Activated CD4-positive, alpha-beta T cell treated with anti-CD3 and anti-CD28 coated beads, Interleukin-2, amount 10 ng/mL, durations not matched to agents 24 days and 14 days (primary cell): Measurements from ENCODE around the gene GATA2. TPM values are rescaled to one million over a fixed set of nuclear protein-coding genes. Genes with fewer than 3 reads are reported as not detected.
A peak's percentile ranks its signal among the peaks of the same experiment; 100 is the strongest.

Experiments used
- DNase-seq: peaks from one replicate; pipeline ENCODE4 v3.0.0; 2022
- H3K27ac Mint-ChIP-seq: one replicate; pipeline ENCODE4 v1.8.0; 2022; ENCODE audit warnings: mild to moderate bottlenecking, mixed read lengths
- H3K27me3 Mint-ChIP-seq: one replicate; pipeline ENCODE4 v1.8.0; 2022; ENCODE audit warnings: mixed read lengths
- H3K36me3 Mint-ChIP-seq: one replicate; pipeline ENCODE4 v1.8.0; 2022; ENCODE audit warnings: low read depth, mild to moderate bottlenecking, mixed read lengths
- H3K4me1 Mint-ChIP-seq: one replicate; pipeline ENCODE4 v1.8.0; 2021; ENCODE audit warnings: mixed read lengths
- H3K4me3 Mint-ChIP-seq: one replicate; pipeline ENCODE4 v1.8.0; 2022; ENCODE audit warnings: mild to moderate bottlenecking, moderate library complexity, mixed read lengths
- H3K9me3 Mint-ChIP-seq: one replicate; pipeline ENCODE4 v1.8.0; 2021; ENCODE audit warnings: mixed read lengths
- intact Hi-C: fragments of 100-400 bp; cut with micrococcal nuclease; formaldehyde crosslinking; loops from one replicate; pipeline ENCODE4 v1.15.1; 2023
- total RNA-seq: library from RNA; stranded (reverse); gene quantifications from 2 replicates; pipeline ENCODE4 v1.2.3, GENCODE V29; 2022

The GATA2 gene
- total RNA-seq, 1 donor from 2014 or later, result not detected

DNA sequence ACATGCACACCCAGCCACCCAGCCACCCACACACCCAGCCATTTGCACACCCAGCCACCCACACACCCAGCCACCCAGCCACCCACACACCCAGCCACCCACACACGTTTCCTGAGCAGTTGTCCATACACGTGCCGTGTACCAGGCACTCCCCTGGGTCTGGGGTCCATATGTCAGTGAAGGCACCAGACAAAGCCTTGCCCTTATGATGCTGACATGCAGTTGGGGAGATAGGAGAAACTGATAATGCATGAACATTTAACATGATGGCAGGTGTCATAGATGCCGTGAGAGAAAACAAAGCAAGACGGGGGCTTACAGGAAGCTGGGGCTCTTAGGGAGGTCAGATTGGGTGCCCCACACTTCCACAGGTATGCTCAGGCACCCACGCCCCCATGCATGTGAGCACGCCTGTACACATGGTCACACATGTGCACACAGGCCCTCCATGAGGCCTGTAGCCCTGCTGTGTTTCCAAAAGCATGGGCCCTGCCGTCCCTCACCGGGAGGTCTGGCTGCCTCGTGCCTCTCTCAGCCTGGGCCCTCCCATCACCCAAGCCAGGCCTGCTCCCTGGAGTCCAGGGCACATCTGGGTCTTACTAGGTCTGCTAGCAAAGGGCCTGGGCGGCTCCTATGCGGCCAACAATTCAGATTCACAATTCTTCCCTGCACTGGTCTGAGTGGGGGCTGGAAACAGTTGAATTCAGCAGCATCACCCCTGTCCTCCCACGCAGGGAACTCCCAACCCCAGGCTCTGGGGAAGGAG, 22.7 kb downstream of the GATA2 start:
- Mint-ChIP-seq H3K4me3 (no peak overlapping the region), H3K27me3 (peaks cover 18% of the 10 kb centered on the region), H3K27ac (no peak overlapping the region), H3K4me1 (peaks cover 11% of the 10 kb centered on the region), H3K36me3 (no peaks in the 10 kb centered on the region), H3K9me3 (no peaks in the 10 kb centered on the region)
- DNase-seq, result no peak
- intact Hi-C loops, result no loop called here

DNA sequence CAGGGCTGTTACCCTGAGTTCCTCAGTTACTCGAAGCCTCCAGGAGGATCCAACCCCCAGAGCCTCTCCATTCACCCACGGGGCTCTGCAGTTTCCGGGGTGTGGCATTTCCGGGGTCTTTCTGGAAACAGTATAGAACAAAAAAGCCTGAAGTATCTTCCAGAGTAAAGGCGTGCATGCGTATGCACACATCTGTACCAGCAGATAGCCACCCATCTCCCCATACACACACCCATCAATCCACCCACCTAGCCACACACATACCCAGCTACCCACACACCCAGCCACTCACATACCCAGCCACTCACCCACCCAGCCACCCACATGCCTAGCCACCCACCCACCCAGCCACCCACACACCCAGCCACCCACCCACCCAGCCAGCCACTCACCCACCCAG, 23.4 kb downstream of the GATA2 start:
- H3K36me3 Mint-ChIP-seq, result no peaks in the 10 kb centered on the region
- DNase-seq, result no peak
- intact Hi-C loops, result loop anchor here (5.0 kb wide), 1 partner anchor 843 kb away; no protein-coding TSS in a partner anchor
- no peak overlapping the region for H3K27ac Mint-ChIP-seq
- no peak overlapping the region for H3K4me3 Mint-ChIP-seq
- peaks cover 21% of the 10 kb centered on the region for H3K27me3 Mint-ChIP-seq
- peaks cover 16% of the 10 kb centered on the region for H3K4me1 Mint-ChIP-seq
- no peaks in the 10 kb centered on the region for H3K9me3 Mint-ChIP-seq

DNA sequence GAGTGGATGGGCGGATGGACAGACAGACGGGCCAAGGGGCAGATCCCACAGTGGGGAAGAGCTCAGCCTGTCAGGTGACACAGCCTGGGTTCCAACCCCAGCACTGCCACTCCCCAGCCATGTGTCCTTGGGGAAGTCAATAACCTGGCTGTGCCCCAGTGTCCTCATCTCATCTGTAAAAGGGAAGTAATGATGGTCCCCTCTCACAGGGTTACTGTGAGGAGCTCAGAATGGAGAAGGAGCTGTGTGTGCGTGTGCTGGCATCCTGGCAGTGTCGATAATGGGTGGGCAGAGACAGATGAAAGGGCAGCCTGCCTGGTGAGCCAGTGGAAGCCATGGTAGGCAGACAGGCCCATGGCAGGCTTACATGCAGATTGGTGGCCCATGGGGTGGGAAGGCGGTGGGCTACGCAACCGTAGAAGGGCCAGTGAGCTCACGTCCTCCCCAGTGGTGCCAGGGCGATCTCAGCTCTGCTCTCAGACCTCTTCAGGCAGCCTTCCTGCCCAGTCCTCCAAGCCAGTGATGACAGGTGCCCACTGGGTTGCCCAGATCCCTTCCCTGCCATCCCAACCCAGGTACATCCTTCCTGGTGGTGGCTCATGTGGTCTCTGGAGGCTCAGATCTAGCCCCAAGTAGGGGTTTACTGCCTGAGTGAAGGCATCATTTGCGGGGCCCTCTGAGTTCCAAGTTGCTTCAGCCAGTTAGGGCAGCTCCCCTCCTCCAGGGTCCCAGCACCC, 24.0 kb downstream of the GATA2 start:
- Mint-ChIP-seq H3K27ac (no peak overlapping the region), H3K9me3 (no peaks in the 10 kb centered on the region), H3K27me3 (peaks cover 24% of the 10 kb centered on the region), H3K4me1 (peaks cover 16% of the 10 kb centered on the region), H3K4me3 (no peak overlapping the region), H3K36me3 (no peaks in the 10 kb centered on the region)
- intact Hi-C loops, result loop anchor here (5.0 kb wide), 1 partner anchor 843 kb away; no protein-coding TSS in a partner anchor
- no peak for DNase-seq

DNA sequence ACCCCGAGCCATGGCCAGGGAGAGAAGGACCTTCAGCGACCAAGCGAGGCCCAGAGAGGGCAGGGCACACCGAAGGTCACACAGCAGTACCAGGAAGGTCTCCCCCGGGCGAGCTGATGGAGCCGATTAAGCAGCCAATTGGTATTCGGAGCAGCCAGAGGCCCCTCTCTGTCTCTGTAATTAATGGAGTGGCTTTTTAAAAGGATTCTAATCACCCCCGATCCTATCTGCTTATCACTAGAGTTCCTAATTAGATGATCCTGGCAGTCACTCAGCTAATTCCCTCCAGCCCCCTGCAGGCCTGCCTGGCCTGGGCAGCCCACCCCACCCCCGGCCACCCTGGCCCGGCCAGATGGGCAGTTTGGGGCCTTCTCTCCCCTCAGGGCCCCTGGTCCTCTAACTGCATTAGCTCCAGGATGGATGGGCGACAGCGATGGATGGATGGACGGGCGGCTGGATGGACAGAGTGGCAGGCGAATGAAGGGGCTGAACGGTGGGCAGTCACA, 24.7 kb downstream of the GATA2 start:
- Mint-ChIP-seq H3K27ac (no peak overlapping the region), H3K9me3 (no peaks in the 10 kb centered on the region), H3K4me1 (peaks cover 16% of the 10 kb centered on the region), H3K27me3 (peaks cover 21% of the 10 kb centered on the region), H3K4me3 (no peak overlapping the region), H3K36me3 (no peaks in the 10 kb centered on the region)
- intact Hi-C loops, result loop anchor here (5.0 kb wide), 1 partner anchor 844 kb away; no protein-coding TSS in a partner anchor
- DNase-seq, result no peak

DNA sequence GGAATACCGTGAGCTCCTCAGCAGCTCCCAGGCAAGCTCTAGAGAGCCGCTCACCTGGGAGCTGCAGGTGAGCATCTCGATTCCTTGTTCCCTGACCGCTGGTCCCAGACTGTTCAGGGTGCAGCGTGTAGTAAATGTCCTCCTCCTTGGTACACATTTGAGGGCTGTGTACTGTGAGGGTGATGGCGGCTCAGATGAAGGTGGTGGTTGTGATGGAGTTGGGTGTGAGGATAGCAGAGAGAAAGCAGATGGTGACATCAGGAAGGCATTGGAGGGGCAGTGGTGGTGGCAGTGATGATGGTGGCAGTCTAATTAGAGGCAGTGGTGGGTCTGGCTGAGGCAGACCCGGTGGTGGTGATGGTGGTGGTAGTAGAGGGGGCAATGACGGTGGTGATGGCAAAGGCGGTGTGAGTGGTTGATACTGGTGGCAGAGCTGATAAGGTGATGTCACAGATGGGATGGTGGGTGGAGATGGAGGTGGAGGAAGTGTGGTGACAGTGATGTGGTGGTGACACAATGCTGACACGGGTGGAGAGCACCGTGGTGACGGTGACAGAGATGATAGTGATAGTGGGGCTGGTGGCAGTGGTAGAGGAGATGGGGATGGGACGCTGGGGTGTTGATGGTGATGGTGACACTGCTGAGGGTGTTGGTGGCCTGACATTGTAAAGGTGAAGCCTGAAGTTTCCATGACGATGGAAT, 26.0 kb downstream of the GATA2 start, which contains the start of gene DNAJB8:
Gene DNAJB8, minus strand, starts transcription at position 51 of the 702 bp plus-strand sequence. CDS start 3,645 bp downstream, outside the sequence.
- intact Hi-C loops, result loop anchor here (5.0 kb wide), 1 partner anchor 845 kb away; no protein-coding TSS in a partner anchor
- peak; percentile 79 for DNase-seq
- H3K4me3 Mint-ChIP-seq, result no peak within 1 kb of the TSS
- peak within 1 kb of the TSS; percentile 22 for H3K27ac Mint-ChIP-seq
- peaks cover 21% of the 10 kb centered on the region for H3K27me3 Mint-ChIP-seq
- no peaks in the 10 kb centered on the region for H3K36me3 Mint-ChIP-seq
- peaks cover 16% of the 10 kb centered on the region for H3K4me1 Mint-ChIP-seq
- no peaks in the 10 kb centered on the region for H3K9me3 Mint-ChIP-seq

DNA sequence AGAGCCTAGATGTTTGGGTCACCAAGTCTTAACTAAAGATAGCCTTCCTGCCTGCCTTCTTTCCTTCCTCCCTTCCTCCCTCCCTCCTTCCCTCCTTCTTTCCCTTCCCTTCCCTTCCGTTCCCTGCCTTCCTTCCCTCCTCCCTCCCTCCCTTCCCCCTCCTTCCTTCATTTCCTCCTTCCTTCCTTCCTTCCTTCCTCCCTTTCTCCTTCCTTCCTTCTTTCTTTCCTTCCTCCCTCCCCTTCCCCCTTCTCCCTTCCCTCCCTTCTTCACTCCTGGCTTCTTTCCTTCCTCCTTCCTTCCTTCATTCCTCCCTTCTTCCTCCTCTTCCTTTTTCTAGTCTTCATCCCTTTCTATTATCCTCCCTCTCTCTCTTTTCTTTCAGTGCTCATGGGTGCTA, 28.3 kb downstream of the GATA2 start:
- Mint-ChIP-seq H3K4me1 (peaks cover 16% of the 10 kb centered on the region), H3K9me3 (no peaks in the 10 kb centered on the region), H3K27ac (no peak overlapping the region), H3K27me3 (peaks cover 21% of the 10 kb centered on the region), H3K4me3 (no peak overlapping the region), H3K36me3 (no peaks in the 10 kb centered on the region)
- intact Hi-C loops, result loop anchor here (5.0 kb wide), 1 partner anchor 848 kb away; no protein-coding TSS in a partner anchor
- DNase-seq, result no peak

DNA sequence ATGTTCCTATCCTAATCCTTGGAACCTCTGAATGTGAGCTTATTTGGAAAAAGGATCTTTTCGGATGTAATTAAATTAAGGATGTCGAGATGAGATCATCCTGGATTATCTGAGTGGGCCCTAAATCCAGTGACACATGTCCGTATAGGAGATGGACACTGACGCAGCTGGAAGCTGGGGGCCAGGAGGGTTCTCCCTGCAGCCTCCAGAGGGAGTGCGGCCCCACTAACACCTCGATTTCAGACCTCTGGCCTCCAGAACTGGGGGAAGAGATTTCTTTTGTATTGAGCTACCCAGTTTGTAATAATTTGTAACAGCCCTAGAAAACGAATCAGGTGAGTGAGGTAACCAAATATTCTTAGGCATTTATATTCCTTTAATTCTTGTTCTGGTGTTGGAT, 28.8 kb downstream of the GATA2 start:
- Mint-ChIP-seq H3K27ac (no peak overlapping the region), H3K36me3 (no peaks in the 10 kb centered on the region), H3K9me3 (no peaks in the 10 kb centered on the region), H3K27me3 (peaks cover 21% of the 10 kb centered on the region), H3K4me1 (peaks cover 16% of the 10 kb centered on the region), H3K4me3 (no peak overlapping the region)
- no peak for DNase-seq
- intact Hi-C loops, result no loop called here

DNA sequence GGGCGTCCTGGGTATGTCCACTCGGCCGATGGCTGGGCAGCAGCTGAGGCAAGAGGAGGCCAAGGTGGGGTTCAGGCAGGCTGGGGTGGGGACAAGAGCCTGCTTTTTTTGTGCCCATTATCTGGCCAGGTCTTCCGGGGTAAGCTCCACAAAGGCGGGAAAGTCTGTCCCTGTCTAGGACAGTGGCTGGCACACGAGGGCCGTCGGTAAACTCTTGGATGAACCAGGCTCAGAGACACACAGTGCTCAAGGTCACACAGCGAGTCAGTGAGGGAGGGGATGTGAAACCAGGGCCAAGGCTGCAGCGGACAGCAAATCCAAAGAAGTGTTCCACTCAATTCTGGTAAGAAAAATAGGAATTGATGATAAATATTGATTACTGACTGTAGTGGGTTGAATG, 29.2 kb downstream of the GATA2 start:
- no peak for DNase-seq
- H3K9me3 Mint-ChIP-seq, result no peaks in the 10 kb centered on the region
- peaks cover 16% of the 10 kb centered on the region for H3K4me1 Mint-ChIP-seq
- intact Hi-C loops, result no loop called here
- H3K27me3 Mint-ChIP-seq, result peaks cover 21% of the 10 kb centered on the region
- H3K4me3 Mint-ChIP-seq, result no peak overlapping the region
- H3K27ac Mint-ChIP-seq, result no peak overlapping the region
- no peaks in the 10 kb centered on the region for H3K36me3 Mint-ChIP-seq

DNA sequence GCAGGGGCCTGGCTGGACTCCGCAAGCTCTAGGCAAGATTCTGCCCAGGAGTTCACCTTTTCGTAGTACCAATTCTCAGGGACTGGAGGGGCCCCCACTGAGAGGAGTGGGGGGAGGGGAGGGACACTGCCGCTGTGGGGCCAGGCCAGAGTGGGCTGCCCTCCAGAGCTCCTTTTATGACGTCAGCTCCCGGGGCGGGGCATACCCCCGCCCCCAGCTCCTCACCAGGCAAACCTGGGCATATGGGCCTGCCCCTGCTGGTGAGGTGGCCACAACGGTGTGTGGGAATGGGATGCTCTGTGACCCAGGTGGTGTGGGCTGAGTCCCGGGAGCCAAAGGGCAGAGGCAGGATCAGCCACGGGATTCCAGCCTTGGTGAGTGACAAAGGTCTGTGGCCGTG, 29.6 kb downstream of the GATA2 start:
- peaks cover 16% of the 10 kb centered on the region for H3K4me1 Mint-ChIP-seq
- H3K4me3 Mint-ChIP-seq, result no peak overlapping the region
- no peak overlapping the region for H3K27ac Mint-ChIP-seq
- no peaks in the 10 kb centered on the region for H3K9me3 Mint-ChIP-seq
- H3K36me3 Mint-ChIP-seq, result no peaks in the 10 kb centered on the region
- H3K27me3 Mint-ChIP-seq, result peaks cover 21% of the 10 kb centered on the region
- intact Hi-C loops, result no loop called here
- DNase-seq, result no peak

DNA sequence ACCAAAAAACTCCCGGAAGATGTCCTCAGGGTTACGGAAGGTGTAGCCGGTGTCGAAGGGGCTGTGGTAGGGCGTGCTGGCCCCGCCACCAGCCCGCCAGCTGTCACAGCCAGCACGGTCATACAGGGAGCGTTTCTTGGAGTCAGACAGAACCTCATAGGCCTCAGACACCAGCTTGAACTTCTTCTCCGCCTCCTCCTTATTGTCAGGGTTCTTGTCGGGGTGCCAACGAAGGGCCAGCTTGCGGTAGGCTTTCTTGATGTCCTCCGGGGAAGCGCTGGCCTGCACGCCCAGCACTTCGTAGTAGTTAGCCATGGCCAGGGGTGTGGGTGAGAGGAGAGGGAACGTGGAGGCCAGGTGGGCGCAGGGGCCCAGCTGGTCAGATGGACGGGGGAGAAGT, 30.1 kb downstream of the GATA2 start:
- no peak overlapping the region for H3K27ac Mint-ChIP-seq
- peaks cover 21% of the 10 kb centered on the region for H3K27me3 Mint-ChIP-seq
- DNase-seq, result no peak
- H3K4me1 Mint-ChIP-seq, result peaks cover 16% of the 10 kb centered on the region
- no peak overlapping the region for H3K4me3 Mint-ChIP-seq
- H3K9me3 Mint-ChIP-seq, result no peaks in the 10 kb centered on the region
- intact Hi-C loops, result no loop called here
- H3K36me3 Mint-ChIP-seq, result no peaks in the 10 kb centered on the region

DNA sequence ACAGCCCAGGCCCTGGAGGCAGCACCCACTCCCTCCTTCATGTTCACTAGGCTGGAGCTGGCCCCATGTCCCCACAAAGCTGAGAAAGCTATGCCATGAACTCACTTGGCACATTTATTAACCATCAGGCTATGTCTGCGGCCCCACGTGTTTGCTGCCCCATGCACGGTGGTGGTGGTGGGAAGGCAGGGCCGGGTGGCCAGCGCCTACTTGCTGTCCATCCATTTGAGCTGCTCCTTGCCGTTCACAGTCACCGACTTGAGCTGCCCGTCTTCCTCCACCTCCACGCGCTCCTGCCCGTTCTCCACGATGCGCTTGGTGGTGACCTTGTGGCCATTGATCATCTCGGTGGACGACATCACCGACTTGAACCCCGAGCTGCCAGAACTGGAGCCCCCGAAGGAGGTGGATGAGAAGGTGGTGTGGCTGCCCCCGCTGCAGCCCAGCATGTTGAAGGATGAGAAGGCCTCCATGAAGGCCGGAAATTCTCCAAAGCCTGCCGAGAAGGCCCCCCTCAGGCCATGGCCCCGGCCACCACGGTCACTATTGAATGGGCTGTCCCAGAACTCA, 30.6 kb downstream of the GATA2 start:
- Mint-ChIP-seq H3K36me3 (no peaks in the 10 kb centered on the region), H3K9me3 (no peaks in the 10 kb centered on the region), H3K27me3 (peaks cover 21% of the 10 kb centered on the region), H3K4me3 (no peak overlapping the region), H3K4me1 (peaks cover 16% of the 10 kb centered on the region), H3K27ac (no peak overlapping the region)
- intact Hi-C loops, result no loop called here
- DNase-seq, result no peak

DNA sequence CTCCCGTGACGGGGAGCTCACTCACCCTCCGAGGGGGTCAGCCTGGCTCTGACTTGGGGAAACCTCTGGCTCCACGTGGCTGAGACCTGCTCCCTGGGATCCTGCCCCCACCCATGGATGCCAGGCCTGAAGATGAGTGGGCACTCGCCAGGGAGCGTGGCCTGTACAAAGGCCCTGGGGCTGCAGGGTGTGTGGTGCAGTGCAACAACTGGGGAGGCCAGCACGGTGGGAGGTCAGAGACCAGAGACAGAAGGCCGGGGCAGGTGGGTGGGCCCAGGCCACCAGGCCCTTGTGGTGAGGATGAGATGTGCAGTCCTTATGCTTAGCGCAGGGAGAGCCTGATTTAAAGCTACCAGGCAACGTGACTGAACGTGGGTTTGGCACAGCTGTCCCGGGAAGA, 31.3 kb downstream of the GATA2 start:
- peaks cover 17% of the 10 kb centered on the region for H3K27me3 Mint-ChIP-seq
- DNase-seq, result no peak
- H3K36me3 Mint-ChIP-seq, result no peaks in the 10 kb centered on the region
- no peak overlapping the region for H3K4me3 Mint-ChIP-seq
- peaks cover 9% of the 10 kb centered on the region for H3K4me1 Mint-ChIP-seq
- H3K27ac Mint-ChIP-seq, result no peak overlapping the region
- intact Hi-C loops, result no loop called here
- no peaks in the 10 kb centered on the region for H3K9me3 Mint-ChIP-seq

DNA sequence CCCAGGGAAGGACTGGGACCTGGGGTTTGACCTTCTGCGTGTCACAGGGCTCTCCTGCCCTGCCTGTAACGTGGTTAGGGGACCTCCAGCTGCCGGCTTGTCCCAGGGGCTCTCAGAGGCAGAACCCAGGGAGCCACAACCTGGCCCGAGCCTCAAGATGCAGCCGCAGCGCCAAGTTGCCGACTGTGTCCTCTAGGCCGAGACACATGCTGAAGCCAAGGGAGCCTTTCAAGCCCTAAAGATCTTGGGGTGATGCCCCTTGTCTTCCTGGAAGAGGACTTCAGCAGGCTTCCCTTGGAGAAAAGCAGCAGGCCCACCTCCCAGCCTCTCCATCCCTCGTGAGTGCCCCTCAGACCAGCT, 33.6 kb downstream of the GATA2 start:
- no peaks in the 10 kb centered on the region for H3K9me3 Mint-ChIP-seq
- no peak for DNase-seq
- no peak overlapping the region for H3K4me3 Mint-ChIP-seq
- H3K36me3 Mint-ChIP-seq, result no peaks in the 10 kb centered on the region
- H3K27ac Mint-ChIP-seq, result no peak overlapping the region
- no peaks in the 10 kb centered on the region for H3K4me1 Mint-ChIP-seq
- intact Hi-C loops, result no loop called here
- peaks cover 22% of the 10 kb centered on the region for H3K27me3 Mint-ChIP-seq
